ENCODE measurements around the gene PPP1R3C.

PPP1R3C gene

GRCh38 chr10:91672021-91672608, 39.2 kb upstream of the PPP1R3C start (continued):
- peak; percentile 95 for TF ChIP-seq ZBTB17 (tag by site-specific recombination; IDR thresholded peaks at IDR 0.05)
- no peak for TF ChIP-seq ZNF16 (tag by site-specific recombination; IDR thresholded peaks at IDR 0.05; ENCODE audit: low read depth)
- no peak for TF ChIP-seq ZNF302 (tag by site-specific recombination; IDR thresholded peaks at IDR 0.05; ENCODE audit: low read depth)
- TF ChIP-seq ZNF692 (tag by site-specific recombination; IDR thresholded peaks at IDR 0.05) = no peak
- TF ChIP-seq KLF8 (tag by site-specific recombination; IDR thresholded peaks at IDR 0.05) = peak; percentile 40; the same call in 1 of the 2 replicates
- no peak for TF ChIP-seq ZBTB7A (tag by site-specific recombination; IDR thresholded peaks at IDR 0.05; ENCODE audit: low read depth)
- no peak for TF ChIP-seq ZNF580 (tag by site-specific recombination; IDR thresholded peaks at IDR 0.05)
- no peak for TF ChIP-seq ZNF529 (tag by site-specific recombination; IDR thresholded peaks at IDR 0.05; ENCODE audit: insufficient replicate concordance)
- TF ChIP-seq PRDM10 (tag by site-specific recombination; IDR thresholded peaks at IDR 0.05) = peak; percentile 41; the same call in 1 of the 2 replicates
- TF ChIP-seq TRIM28 (IDR thresholded peaks at IDR 0.05; ENCODE audit: borderline replicate concordance, low read length) = 0 out of 2 replicates have a peak, but pooled peaks have one; percentile 43
- TF ChIP-seq SALL2 (tag by site-specific recombination; IDR thresholded peaks at IDR 0.05; ENCODE audit: borderline replicate concordance) = no peak
- no peak for TF ChIP-seq ZBTB21 (tag by site-specific recombination; IDR thresholded peaks at IDR 0.05)
- no peak for TF ChIP-seq ZFP3 (tag by site-specific recombination; IDR thresholded peaks at IDR 0.05; ENCODE audit: low read depth)
- TF ChIP-seq KLF17 (tag by site-specific recombination; IDR thresholded peaks at IDR 0.05) = no peak
- TF ChIP-seq KLF9 (tag by site-specific recombination; IDR thresholded peaks at IDR 0.05; ENCODE audit: low read depth) = 0 out of 2 replicates have a peak, but pooled peaks have one; percentile 18
- no peak for TF ChIP-seq ZNF2 (tag by site-specific recombination; IDR thresholded peaks at IDR 0.05)
- TF ChIP-seq ZNF426 (tag by site-specific recombination; IDR thresholded peaks at IDR 0.05) = no peak
- no peak for TF ChIP-seq ZNF398 (tag by site-specific recombination; IDR thresholded peaks at IDR 0.05)
- TF ChIP-seq ZNF274 (IDR thresholded peaks at IDR 0.05; ENCODE audit: low read length) = no peak
- TF ChIP-seq ZNF274 (tag by site-specific recombination; IDR thresholded peaks at IDR 0.05; ENCODE audit: borderline replicate concordance) = no peak
- TF ChIP-seq ZNF146 (tag by site-specific recombination; IDR thresholded peaks at IDR 0.05) = no peak
- no peak for TF ChIP-seq EGR2 (tag by site-specific recombination; IDR thresholded peaks at IDR 0.05; ENCODE audit: low read depth)
- TF ChIP-seq ZNF544 (tag by site-specific recombination; IDR thresholded peaks at IDR 0.05) = no peak
- TF ChIP-seq ZSCAN16 (tag by site-specific recombination; IDR thresholded peaks at IDR 0.05) = no peak
- no peak for TF ChIP-seq ZNF658 (tag by site-specific recombination; IDR thresholded peaks at IDR 0.05)
- TF ChIP-seq ZNF23 (tag by site-specific recombination; IDR thresholded peaks at IDR 0.05; ENCODE audit: borderline replicate concordance) = no peak
- no peak for TF ChIP-seq ZBTB8A (tag by site-specific recombination; IDR thresholded peaks at IDR 0.05)
- TF ChIP-seq TCF7L2 (IDR thresholded peaks at IDR 0.05; ENCODE audit: borderline replicate concordance, low read depth, low read length) = no peak
- peak; percentile 91; the same call in 1 of the 2 replicates for TF ChIP-seq ZNF610 (tag by site-specific recombination; IDR thresholded peaks at IDR 0.05; ENCODE audit: borderline replicate concordance)
- TF ChIP-seq ZNF660 (tag by site-specific recombination; IDR thresholded peaks at IDR 0.05) = no peak
- no peak for TF ChIP-seq ZNF521 (tag by site-specific recombination; IDR thresholded peaks at IDR 0.05)
- no peak for TF ChIP-seq REPIN1 (tag by site-specific recombination; IDR thresholded peaks at IDR 0.05; ENCODE audit: low read depth)
- no peak for TF ChIP-seq GFI1B (tag by site-specific recombination; IDR thresholded peaks at IDR 0.05)
- no peak for TF ChIP-seq HOXA7 (CRISPR knock-in tag; IDR thresholded peaks at IDR 0.05; ENCODE audit: borderline replicate concordance)
